ENCODE data around the gene PPM1J.
A peak's percentile ranks its signal among the peaks of the same experiment; 100 is the strongest.
"Not testable (repeated sequence)": the region's sequence is repeated elsewhere in the genome, so short reads cannot be mapped to it uniquely, and the experiment has no call there.

Gene PPM1J

GRCh38 chr1:112721294-112721693 is 6.2 kb upstream of the PPM1J start:
- DNase-seq (ENCODE audit: low spot score), result not testable (repeated sequence)

GRCh38 chr1:112720800-112721199 is 5.7 kb upstream of the PPM1J start:
- DNase-seq (ENCODE audit: low spot score), result no peak

- DNase-seq (ENCODE audit: low spot score), result no peak
Measured at GRCh38 chr1:112719706-112720105, 4.6 kb upstream of the PPM1J start.

DNA sequence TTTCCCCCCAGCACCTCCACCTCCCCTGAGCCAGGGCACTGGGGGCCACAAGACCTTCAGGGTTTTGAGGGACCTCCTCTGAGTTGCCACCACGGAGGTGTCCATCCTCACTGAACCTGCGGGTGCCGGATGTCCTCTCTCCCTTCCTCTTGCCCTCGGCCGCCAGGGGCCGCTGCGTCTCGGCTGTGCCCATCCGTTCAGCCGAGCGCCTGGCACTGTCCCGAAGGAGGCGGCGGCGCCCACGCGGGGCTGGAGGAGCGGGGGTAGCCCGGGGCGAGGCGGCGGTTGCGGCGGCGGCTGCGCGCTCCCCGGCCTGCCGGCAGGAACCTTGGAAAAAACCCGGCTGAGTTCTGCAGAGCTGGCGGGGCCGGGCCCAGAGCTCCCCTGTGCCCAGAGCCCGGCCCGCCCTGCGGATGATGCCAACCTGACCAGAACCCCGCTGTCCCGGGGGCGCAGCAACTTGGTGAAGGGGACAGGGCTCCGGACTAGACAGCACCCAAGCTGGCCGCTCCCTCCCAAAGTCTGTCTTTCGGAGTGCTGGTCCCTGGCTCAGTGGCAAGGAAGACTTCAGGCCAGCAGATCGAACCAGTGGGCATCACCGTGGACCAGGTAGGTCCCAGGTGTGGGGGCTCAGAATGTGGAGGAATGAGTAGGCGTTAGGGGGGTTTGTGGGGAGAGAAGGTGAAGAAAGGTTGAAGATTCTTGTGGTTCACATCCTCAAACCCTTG is 3.7 kb upstream of the PPM1J start:
- DNase-seq (ENCODE audit: low spot score), result peak; percentile 83

- no peak for DNase-seq (ENCODE audit: low spot score)
Measured at GRCh38 chr1:112717263-112717873, 2.2 kb upstream of the PPM1J start.

DNA sequence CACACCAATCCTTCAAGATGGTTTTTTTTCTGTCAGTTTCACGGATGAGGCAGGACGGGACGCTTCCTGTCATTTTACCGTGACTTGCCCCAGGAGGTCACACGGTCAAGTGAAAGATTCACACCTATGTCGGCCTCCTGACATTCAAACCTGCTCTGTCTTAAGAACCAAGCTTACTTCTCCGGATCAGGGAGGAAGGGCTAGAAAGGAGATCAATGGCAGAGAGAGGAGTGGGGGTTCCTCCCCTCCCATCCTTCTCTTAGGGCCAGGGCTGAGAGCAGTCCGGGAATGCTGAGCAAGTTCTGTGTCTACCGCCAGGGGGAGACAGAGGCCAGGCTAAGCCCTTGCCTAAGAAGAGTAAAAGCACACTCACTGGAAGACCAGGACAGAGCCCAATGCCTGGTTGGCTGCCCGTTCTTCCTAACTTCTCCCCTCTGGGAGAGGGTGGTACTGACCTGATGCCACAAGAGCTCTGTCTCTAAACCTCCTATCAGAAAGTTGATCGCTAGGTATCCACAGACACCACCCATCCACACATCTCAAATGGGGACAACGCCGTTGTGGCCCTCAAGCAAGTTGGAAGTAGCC is 1.1 kb upstream of the PPM1J start:
- peak; percentile 80 for DNase-seq (ENCODE audit: low spot score)

DNA sequence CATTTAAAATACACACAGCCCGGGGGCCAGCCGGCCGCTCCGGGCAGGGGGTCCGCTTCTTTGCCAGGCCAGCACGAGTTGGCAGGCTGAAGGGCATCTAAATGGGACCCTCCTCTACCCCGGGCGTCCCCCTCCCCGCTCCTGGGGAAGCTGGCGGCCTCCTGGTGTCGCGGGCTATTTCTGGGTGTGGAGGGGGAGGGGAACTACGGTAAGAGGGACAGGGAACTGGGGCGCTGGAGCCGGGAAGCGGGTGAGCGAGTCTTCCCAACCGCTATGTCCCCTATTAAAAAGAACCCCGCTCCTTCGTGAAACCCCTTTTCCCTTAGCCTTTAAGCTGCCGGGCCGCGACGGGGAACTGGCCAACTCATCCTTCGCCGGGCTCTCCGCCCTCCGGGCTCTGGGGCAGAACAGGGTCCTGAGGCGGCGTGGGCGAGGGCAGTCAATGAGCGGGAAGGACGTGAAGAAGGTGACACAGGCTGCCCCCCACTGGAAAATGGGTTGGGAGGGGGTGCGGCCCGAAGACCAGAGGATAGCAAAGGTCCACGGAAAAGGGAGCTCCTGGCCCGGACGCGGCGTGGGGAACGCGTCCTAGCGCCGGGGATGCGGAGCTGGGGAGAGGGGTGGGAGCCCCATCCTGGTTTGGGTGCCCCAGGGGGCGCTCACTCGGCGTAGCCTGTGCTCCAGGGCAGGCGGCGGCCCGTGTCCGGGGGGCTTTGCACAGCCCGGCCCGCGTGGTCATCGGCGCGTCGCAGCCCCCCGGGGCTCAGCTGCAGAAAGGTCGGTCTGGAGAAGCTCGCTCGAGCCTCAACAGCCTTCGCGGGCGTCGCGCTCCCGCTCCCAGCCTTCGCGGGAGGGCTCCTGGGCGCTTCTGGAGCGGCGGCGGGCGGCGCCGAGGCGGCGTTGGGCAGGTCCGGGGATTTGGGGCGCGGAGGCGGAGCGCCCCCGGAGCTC is 544 bp downstream of the PPM1J start:
- no peak for DNase-seq (ENCODE audit: low spot score)

DNA sequence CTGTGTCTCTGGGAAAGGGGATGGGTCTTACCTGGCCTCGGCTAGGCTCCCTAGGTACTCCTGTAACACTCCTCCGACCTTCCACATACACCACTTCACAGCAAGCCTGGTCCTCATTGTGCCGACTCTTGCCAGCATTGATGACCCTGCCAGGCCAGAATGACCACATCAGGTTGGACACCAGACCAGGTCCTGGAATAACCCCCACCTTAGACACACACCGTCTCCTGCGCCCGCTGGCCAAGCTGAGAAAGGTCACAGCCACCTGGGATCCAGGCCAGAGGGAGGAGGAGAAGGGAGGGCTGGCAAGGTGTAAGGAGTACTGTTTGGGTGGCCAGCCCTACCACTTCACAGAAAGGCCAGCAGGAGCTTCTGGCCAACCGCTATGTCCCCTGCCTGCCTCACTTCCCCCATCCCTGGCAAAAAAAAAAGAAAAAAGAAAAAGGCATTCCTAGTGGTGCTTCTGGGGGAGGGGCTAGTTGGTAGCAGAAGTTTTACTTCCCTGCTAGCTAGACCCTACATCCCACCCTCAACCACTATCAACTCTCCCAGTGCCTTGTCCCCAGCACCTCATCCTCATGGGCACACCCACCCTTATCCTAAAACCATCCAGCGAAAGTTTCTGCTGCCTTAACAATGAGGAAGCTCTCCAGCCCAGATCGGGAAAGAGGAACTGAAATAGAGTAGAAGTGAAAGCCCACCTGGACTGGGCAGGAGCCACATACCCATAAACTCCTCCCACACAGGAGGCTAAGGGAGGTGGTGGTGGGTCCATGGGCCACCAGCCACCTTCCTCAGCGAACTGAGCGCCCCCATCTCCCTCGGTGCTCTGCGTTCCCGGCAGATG is 1.4 kb downstream of the PPM1J start:
- DNase-seq (ENCODE audit: low spot score), result no peak

DNA sequence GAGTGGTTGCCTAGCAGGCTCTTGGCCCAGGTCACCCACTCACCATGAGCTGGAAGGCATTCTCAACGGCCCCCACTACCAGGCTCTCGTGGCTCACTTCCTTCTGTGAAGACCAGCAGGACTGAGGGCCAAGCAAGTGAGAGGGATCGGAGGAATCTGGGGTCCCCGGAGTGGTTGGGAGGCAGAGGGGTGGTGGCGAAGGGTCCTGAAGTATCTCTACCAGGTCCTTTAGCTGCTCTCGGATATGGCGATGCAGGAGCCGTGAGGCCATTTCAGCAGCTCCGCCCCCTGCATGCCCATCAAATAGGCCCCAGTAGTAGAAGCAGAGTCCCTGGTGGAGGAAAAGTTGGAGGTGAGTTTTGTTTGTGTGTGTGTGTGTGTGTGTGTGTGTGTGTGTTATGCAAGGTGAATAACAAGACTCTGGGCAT is 2.4 kb downstream of the PPM1J start:
- DNase-seq (ENCODE audit: low spot score), result no peak

GRCh38 chr1:112712191-112712590 is 2.9 kb downstream of the PPM1J start:
- no peak for DNase-seq (ENCODE audit: low spot score)

DNA sequence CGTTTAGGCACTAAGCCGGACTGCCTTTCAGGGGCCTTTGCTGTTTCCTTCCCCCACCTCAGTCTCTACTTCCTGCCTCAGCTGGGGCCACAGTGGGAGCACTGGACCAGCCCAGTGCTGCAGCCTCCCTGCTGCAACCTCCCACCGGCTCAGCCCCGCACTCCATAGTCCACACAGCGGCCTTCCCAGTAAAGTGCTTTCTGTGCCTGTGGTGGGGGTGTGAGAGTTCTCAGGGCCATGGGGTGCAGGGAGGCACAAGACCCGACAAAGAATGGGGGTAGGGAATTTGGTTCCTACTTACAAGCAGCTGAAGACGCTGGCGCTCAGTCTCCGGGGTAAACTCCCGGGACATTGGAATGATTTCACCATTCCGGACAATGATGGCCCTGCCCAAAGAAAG is 3.5 kb downstream of the PPM1J start:
- DNase-seq (ENCODE audit: low spot score), result no peak

- no peak for DNase-seq (ENCODE audit: low spot score)
Measured at GRCh38 chr1:112711041-112711440, 4.1 kb downstream of the PPM1J start.

DNA sequence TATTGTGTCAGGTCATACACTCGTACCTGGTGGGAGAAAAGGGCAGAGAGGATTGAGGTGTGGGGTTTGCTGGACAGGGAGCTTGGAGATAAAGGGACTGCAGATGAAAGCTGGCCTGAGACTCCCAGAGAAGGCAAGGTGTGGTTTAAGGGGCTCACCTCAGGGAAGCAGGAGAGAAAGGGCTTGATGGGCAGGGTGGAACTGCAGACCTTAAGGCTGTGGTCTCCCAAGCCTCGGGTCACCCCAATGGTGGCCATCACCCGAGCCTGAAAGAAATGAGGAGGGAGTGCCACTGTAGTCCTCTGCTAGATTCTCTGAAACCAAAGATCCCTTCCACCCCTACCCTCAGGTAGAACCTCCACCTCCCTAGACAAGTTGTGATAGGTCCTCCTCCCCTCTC is 4.5 kb downstream of the PPM1J start:
- DNase-seq (ENCODE audit: low spot score), result no peak

GRCh38 chr1:112710159-112710558 is 5.0 kb downstream of the PPM1J start:
- DNase-seq (ENCODE audit: low spot score), result no peak

GRCh38 chr1:112708489-112708888 is 6.6 kb downstream of the PPM1J start:
- DNase-seq (ENCODE audit: low spot score), result no peak

- DNase-seq (ENCODE audit: low spot score), result no peak
Measured at GRCh38 chr1:112708002-112708448, 7.1 kb downstream of the PPM1J start.

GRCh38 chr1:112707221-112708001 is 7.7 kb downstream of the PPM1J start:
- DNase-seq (ENCODE audit: low spot score), result peak; percentile 86

GRCh38 chr1:112706505-112707220 is 8.5 kb downstream of the PPM1J start, which contains the start of gene RHOC:
Gene RHOC, minus strand, starts transcription at chr1:112707127. Its CDS starts 3,328 bp downstream, at chr1:112703799.
- peak; percentile 81 for DNase-seq (ENCODE audit: low spot score)

GRCh38 chr1:112704934-112705627 is 10.1 kb downstream of the PPM1J start:
- DNase-seq (ENCODE audit: low spot score), result peak; percentile 88
